HG02973 (cell line): ENCODE measurements around the gene RNF223.
"Not testable (repeated sequence)": the region's sequence is repeated elsewhere in the genome, so short reads cannot be mapped to it uniquely, and the experiment has no call there.

Experiments used
- ATAC-seq: cut with Tn5 transposase; IDR thresholded peaks from one replicate; pipeline ENCODE4 v1.9.1; 2021; ENCODE audit warnings: moderate library complexity; ENCODE audit not compliant: unreplicated experiment

The RNF223 gene

DNA sequence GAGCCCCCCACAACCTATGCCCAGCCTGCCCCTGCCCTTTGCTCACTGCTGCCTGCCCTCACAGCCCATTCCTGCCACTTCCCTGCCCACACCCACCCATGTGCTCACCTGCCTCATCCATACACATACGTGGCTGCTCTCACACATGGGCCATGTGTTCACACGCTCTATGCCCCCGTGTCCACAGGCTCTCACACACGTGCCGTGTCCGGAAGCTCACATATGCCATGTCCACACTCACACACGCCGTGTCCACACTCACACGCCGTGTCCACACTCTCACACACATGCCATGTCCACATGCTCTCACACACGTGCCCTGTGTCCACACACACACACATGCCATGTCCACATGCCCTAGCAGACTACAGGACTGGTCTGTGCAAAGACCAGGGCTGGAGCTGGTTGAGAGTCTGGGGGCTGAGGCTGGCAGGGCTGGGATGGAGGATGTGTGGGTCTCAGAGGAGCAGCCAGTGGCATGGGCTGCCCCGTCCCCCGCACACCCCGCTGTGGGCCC is 583 bp upstream of the RNF223 start:
- no peak for ATAC-seq

DNA sequence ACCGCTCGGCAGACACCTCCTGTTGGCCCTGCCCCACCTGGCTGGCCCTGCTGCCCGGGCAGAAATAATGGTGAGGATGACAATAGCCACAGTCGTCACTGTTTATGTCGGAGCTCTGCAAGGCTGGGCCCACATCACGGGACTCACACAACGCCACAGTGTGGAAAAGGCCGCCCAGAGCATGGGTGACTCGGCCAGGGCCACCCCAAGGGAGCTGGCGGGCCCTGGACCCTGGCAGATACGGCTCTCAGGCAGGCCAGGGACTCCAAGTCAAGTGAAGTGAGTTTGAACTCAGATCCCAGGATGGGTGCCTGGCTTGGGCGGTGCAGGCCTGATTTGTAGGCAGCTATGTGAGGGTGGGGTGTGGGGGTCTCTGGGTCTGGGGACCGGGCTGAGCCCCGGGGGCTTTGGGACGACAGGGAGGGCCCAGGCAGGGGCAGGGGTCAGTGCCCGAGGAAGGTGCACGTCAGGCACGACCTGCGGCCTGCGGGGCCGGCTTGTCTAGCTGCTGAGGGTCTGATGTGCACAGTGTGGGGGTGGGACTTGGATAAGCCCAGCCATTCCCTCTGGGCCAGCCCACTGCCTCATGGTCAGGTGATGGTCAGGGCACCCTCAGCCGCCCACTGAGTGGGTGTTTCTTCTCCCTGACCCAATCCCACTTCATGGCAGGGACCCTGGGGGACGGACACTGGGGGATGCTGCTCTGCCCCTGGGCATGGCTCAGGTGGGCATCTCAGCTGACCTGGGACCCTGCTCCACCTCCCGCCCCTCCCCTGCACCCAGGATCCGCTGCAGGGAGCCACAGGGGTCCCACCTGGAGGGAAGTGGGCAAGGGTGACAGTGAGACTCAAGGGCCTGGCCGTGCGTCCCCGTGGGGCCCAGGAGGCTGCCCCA is 1.0 kb downstream of the RNF223 start:
- no peak for ATAC-seq

DNA sequence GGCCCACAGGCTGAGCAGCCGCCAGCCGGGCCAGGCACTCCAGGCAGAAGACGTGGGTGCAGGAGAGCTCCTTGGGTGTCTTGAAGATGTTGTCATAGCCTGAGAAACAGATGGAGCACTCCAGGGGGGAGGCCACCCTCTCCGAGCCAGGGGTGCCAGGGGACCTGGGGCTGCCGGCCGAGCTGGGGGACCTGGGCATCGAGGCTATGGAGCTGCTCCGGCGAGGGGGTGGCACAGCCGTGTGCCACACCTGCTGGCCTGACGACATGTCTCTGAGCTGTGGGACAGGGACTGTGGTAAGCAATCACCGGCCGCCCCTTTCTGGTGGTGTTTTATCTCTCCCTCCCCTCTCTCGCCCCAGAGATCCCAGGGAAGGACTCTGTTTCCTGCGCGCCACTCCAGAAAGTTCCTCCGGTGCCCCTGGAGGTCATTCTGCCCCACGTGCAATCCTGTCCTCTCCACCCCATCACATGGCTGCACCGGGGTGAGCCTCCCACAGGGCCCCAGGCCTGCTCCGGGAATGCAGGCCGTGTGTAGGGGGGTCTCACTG is 1.7 kb downstream of the RNF223 start:
- no peak for ATAC-seq

DNA sequence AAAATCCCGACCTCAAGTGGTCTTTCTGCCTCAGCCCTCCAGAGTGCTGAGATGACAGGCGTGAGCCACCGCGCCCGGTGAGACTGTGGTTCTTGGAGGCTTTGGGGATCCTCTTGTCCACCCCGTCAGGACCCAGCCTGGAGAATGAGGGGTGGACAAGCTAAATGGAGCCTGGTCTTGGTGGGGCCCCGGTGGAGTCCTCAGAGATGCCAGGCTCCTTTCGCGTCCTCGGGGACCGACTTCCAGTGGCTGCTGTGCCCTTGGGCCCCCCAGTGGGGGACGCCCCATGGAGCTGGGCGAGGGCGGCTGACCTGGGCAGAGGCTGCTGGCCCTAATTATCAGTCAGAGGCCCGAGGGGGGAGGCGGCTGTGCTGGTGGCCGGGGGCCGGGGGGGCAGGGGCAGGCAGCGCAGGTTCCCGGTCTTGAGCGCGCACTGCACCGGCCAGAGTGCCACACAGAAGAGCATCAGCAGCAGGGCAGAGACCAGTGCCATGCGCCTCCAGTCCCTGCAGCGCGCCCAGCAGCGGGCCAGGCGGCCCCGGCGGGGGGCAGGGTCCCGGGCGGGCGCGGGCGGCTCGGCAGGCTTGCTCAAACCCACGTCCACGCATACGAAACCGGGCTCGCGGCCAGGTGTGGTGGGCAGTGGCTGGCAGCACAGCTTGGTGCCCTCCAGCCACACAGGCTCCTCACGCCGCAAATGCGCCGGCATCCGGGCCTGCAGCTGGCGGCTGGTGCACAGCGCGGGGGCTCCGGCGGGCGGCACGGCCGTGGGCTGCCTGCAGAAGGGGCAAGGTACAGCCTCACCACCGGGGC is 2.4 kb downstream of the RNF223 start:
- no peak for ATAC-seq

DNA sequence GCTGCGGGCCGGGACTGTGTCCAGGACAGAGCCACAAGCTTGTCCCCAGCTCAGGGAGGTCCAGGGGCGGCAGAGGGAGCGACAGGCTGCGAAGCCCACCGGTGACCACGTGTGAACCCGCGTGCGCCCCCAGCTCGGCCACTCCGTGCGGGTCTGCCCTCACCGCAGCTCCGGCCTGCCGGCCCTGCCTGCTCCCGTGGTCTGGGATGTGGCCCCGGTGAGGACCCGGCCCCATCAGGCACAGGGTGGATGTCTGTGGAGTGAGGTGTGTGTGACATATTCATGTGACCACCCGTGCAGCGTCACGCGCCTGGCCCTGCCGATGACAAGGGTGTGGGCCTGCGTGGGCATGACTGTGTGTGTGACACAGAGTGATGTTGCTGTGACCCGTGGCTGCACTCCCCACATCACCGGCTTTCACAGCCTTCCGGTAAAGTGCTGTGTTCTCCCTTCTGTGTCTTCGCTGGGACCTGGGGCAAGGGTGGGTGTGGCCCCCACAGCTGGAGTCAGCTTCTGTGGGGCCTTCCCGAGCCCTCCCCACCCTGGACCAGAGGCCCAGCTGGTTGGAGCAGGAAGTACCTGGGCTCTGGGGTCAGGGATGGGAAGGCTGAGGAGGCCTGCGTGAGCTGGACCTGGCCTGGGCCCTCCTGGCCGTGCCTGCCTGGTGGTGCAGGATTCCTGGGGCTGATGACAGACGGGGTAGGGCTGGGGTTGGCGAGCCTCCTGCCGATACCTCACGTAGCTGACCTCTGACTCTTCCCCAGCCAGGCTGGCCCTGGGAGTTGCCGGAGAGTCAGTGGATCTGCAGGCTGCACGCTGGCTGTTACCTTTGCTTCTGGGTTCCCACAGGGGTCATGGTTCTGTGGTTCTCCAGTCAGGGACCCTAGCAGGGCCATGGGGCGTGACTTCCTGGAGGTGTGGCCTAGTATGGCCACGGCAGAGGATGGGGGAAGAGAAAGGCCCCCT is 4.1 kb downstream of the RNF223 start:
- no peak for ATAC-seq

DNA sequence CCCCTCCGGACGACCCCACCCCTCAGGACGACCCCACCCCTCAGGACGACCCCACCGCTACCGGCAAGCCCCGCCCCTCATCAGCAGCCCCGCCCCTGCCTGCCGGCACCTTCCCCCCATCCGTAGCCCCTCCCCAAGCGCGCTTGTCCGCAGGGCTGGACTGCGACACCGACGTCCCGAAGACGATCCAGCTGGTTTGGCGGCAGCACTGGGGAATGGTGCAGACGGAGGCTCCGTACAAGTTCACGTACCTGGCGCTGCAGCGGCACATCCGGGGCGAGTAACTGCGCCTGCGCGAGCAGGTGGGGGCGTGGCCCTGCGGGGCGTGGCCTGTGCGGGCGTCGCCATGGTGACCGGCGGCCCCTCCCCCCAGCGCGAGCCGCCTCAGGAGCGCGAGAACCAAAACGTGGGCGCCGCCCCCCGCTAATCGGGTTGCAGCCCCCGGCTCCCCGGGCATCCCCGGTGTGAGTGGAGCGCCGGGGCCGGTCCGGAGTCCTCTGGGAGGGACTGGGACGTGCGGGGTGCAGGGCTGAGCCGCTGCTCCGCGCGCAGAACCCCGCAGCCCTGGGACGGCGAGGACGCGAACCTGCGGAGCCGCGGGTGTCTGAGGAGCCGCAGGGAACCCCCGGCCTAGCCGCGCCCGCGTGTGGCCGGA is 4.9 kb downstream of the RNF223 start:
- peak; percentile 40 for ATAC-seq

DNA sequence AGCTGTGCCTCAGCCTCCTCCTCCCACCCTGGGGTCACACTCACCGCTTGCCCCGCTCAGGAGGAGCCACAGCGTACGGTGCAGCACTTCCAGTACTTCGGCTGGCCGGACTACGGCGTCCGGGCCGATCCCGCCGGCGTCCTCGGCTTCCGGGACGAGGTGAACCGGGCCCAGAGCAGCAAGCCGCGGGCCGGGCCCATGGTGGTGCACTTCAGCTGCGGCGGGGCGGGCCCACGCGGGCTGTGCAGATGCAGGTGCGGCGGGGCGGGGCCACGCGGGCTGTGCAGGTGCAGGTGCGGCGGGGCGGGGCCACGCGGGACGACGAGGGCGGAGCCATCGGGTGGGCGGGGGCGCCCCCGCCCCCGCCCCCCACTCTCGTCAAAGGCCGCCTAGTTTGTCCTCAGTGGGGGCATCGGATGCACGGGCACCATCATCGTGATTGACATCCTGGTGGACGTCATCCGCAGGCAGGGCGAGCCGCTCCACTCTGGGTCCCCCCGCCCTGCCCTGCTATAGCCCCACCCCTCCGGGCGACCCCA is 5.5 kb downstream of the RNF223 start:
- no peak for ATAC-seq

DNA sequence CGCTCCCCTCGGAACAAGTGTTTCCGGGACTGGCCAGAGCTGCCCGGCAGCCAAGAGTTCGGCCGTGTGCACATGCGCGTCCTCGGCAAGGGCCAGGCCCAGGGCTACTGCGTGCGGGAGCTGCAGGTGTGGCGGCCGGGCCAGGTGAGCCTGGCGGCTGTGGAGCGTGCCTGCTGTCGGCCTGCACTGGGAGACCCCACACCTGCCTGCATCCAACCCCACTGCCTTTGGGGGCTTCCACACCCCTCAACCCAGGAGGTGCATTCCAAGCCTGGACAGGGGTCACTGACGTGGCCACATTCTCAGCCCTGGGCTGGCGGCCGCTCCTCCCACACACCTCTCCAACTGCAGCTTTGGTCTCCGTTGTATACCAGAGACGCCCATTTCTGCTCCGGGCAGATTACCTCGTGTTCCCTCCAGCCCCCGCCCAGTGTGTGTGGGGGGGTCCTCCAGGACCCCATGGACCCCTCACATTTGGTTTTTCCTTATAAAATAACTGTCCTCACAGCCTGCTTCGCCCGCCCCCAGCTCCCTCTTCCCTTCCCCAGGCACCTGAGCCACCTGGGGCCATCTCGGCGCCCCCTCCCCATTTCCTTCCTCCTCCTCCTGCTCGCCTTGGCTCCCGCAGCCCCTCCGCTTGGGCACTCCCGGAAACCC is 6.1 kb downstream of the RNF223 start:
- no peak for ATAC-seq

DNA sequence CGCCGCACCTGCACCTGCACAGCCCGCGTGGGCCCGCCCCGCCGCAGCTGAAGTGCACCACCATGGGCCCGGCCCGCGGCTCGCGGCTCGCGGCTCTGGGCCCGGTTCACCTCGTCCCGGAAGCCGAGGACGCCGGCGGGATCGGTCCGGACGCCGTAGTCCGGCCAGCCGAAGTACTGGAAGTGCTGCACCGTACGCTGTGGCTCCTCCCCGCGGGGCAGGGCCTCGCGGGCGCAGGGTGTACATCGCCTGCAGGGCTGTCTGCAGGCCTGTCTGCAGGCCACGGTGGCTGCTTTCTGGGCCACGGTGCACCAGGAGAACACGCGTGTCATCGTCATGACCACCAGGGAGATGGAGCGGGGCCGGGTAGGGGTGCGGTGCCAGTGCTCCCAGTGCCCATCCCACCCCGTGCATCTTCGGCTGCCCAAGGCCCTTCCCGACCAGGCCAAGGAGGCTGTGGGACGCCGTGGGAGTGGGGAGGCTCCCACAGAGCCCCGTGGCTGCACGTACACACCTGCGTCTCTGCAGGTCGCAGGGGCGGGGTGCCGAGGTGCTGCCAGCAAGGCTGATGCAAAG is 6.7 kb downstream of the RNF223 start:
- no peak for ATAC-seq

DNA sequence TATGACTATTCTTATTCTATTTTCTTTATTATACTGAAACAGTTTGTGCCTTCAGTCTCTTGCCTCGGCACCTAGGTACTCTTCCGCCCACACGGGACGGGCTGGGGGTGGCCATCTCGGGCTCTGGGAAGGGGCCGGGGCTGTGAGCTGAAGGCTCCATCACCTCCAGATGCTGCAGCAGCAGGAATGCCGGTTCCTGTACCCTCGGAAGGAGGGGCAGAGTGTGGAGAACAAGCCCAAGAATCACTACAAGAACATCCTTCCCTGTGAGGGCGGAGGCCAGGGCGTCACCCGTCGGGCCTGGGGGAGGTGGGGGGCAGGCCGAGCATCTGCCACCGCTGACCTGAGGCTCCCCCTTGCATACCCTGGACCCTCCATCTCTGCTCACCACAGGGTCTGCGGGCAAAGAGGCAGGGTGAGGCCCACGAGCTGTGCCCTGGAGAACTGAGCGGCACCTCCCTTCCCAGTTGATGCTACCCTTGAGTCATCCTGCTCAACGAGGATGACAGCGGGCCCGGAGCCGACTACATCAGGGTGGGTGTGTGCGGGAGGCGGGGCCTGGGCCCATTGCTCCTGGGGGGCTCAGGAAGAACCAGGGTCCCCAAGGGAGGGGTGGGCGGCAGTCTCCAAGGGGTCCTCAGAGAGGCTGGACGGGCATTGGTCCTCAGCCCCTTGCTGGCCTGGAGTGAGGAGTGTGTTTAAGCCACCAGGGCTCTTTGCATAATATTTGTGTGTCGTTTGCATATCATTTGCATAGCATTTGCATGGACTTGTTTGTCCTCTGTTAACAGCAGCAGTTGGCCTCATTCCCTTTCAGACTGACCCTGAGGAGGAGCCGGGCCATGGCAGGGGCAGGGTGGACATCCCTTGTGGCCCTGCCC is 7.5 kb downstream of the RNF223 start:
- no peak for ATAC-seq

DNA sequence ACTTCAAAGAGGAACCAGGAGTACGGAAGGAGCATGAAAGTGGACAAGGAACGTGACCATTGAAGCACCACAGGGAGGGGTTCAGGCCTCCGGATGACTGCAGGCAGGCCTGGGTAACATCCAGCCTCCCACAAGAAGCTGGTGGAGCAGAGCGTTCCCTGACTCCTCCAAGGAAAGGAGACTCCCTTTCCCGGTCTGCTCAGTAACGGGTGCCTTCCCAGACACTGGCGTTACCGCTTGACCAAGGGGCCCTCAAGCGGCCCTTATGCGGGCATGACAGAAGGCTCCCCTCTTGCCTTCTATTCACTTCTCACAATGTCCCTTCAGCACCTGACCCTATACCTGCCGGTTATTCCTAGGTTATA is 8.2 kb downstream of the RNF223 start:
- ATAC-seq, result not testable (repeated sequence)

DNA sequence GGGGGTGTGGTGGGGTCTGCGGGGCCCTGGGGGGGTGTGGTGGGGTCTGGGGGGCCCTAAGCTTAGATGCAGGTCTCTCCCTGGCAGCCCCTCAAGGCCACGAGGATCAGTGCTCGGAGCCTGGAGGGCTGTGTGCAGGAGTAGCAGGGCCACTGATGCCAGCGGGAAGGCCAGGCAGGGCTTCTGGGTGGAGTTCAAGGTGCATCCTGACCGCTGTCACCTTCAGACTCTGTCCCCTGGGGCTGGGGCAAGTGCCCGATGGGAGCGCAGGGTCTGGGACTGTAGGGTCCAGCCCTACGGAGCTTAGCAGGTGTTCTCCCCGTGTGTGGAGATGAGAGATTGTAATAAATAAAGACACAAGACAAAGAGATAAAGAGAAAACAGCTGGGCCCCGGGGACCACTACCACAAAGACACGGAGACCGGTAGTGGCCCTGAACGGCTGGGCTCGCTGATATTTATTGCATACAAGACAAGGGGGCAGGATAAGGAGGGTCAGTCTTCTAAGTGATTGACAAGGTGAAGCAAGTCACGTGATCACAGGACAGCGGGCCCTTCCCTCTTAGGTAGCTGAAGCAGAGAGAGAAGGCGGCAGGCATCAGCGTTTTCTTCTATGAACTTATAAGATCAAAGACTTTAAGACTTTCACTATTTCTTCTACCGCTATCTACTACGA is 8.7 kb downstream of the RNF223 start:
- no peak for ATAC-seq

DNA sequence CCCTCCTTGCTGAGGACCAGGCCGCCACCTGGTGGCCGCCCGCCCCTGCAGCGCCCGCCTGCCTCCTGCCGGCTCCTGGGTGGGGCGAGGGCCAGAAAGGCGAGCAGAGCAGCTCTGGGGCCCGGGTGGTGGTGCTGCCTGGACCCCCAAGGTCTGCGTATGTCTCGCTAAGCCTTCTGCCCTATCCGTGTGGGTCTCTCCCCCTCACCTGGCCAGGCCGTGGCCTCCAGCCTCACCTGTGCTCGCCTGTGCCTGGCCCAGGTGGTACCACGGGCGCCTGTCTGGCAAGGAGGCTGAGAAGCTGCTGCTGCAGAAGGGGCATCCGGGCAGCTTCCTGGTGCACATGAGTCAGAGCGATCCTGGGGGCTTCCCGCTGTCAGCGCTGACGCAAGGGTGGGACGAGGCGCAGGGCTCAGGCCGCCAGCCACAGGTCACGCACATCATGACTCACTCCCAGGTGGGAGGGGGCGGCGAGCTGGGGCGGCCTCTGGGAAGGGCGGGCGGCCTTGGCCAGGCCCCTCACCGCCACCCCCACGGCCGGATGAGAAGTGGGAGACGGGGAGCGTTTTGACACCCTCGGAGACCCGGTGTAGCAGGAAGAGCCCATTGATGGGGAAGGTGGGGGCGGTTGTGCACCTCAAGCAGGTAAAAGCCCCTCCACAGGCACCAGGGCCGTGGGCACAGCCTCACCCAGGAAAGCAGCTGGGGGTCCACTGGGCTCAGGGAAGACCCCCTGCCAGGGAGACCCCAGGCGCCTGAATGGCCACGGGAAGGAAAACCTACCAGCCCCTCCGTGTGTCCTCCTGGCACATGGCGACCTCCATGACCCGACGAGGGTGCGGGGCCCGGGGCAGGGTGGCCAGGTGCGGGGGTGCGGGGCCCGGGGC is 9.9 kb downstream of the RNF223 start:
- peak; percentile 44 for ATAC-seq

DNA sequence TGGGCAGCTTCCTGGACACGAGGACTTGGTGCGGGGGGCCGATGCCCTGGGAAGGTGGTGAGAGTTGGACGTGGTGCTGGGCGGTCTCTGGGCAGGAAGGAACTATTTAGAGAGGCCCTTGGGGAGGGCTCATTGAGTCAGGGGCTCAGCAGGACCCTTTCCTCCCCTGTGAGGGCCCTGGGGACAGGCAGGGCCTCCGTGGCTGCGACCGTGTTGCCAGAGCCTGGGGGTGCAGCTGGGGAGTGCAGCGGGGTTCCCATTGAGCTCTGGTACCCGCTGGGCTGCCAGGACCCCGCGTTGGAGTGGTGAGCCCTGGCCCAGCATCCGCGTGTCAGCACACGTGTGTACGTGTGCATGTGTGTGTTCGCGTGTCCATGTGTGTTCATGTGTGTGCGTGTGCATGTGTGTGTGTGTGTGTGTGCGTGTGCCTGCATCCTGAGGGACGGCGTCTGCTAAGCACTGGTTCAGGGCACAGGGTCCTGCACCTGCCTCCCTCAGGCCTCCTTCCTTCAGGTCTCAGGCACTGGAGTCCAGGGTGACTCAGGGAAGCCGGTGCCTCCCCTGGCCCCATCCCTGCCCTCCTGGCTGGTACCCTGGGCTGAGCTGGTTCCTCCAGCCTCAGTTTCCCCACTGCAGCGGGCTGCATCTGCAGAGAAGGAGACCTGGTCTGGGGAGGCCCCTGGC is 10.7 kb downstream of the RNF223 start:
- ATAC-seq, result no peak

DNA sequence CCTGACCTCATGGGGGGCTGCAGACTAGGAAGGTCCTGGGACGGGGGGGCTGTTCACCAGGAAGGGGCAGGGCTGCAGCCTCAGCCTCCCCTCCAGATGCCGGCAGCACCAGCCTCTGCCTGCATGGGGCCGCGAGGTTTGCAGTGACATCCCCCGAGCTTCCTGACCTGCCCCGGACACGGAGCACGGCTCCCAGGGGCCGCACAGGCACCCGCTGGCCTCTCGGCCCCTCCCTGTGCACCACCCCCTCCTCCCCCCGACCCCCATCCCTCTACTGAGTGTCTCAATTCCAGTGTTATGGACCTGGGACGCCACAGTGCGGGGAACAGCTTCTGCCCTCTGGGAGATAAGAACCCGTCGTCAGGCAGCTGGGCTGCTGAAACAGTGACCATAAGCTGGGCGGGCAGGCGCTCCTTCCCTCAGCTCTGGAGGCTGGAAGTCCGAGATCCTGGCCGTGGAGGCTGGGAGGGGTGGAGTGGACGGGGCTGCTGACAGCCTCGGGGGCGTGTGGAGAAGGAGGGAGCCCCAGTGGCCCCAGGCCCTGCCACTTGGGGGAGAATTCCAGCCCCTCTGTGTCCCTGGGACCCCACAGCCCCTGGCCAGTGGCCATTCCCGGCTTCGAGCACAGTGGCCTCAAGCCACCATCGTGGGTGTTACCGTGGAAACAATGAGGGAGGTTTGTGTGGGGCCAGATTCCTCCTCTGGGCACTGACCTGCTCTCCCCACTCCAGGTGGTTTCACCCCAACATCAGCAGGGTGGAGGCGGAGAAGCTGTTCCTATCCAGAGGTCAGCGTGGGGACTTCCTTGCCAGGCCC is 11.6 kb downstream of the RNF223 start:
- ATAC-seq, result no peak
